Common myeloid progenitor, CD34-positive (primary cell): ENCODE data around the gene ADGRA1.

Source experiments
- CTCF ChIA-PET: fragments of 350-600 bp; sonication (Branson Sonifier 250); formaldehyde crosslinking; loops from one replicate; lab custom pipeline; 2021; ENCODE audit warnings: antibody characterized with exemption; lab: Charles Lee
- POLR2A ChIA-PET: fragments of 350-600 bp; sonication (Branson Sonifier 250); formaldehyde crosslinking; loops from one replicate; lab custom pipeline; 2021; ENCODE audit warnings: antibody characterized with exemption; lab: Charles Lee
- DNase-seq, 3 donors: peaks; one replicate each; pipeline versions ENCODE4 v3.0.0 to v3.0.0-alpha.2; 2013
- H3K27ac ChIP-seq, 2 experiments: 1 replicate in 1 of 2; 2 replicates in 1 of 2; pipeline ENCODE4 v1.7.0; 2013; ENCODE audit warnings: inconsistent platforms in 2 of 2, low read length in 2 of 2, mild to moderate bottlenecking in 2 of 2, low read depth in 1 of 2, moderate library complexity in 1 of 2; ENCODE audit not compliant: severe bottlenecking in 2 of 2, insufficient read depth in 1 of 2, poor library complexity in 1 of 2
- H3K27me3 ChIP-seq, 5 experiments: replicated peaks in 2 of 5; 1 replicate in 3 of 5; 2 replicates in 2 of 5; pipeline versions ENCODE4 v1.6.1 to v1.7.0; 2013; ENCODE audit warnings: low read length in 4 of 5, mild to moderate bottlenecking in 2 of 5, moderate library complexity in 2 of 5, inconsistent platforms in 1 of 5; ENCODE audit not compliant: insufficient read depth in 5 of 5, control insufficient read depth in 4 of 5
- H3K36me3 ChIP-seq, 4 experiments: 1 replicate in 2 of 4; 2 replicates in 2 of 4; pipeline versions ENCODE4 v1.6.1 to v1.7.0; 2013; ENCODE audit warnings: low read length in 3 of 4, control low read depth in 1 of 4, mild to moderate bottlenecking in 1 of 4; ENCODE audit not compliant: control insufficient read depth in 4 of 4, insufficient read depth in 4 of 4
- H3K4me1 ChIP-seq, 4 experiments: 1 replicate in 3 of 4; 2 replicates in 1 of 4; pipeline versions ENCODE4 v1.6.1 to v1.7.1; 2013; ENCODE audit warnings: low read length in 3 of 4, mild to moderate bottlenecking in 3 of 4, control low read depth in 1 of 4, inconsistent platforms in 1 of 4, moderate library complexity in 1 of 4; ENCODE audit not compliant: control insufficient read depth in 4 of 4, insufficient read depth in 4 of 4; ENCODE audit errors: control extremely low read depth in 1 of 4
- H3K4me3 ChIP-seq, 7 experiments: 1 replicate in 4 of 7; 2 replicates in 3 of 7; pipeline versions ENCODE4 v1.5.1 to v1.7.0; 2013; ENCODE audit warnings: mild to moderate bottlenecking in 7 of 7, low read length in 6 of 7, moderate library complexity in 6 of 7, inconsistent platforms in 2 of 7, low read depth in 2 of 7, control low read depth in 1 of 7; ENCODE audit not compliant: insufficient read depth in 4 of 7, control insufficient read depth in 1 of 7; ENCODE audit errors: extremely low read depth in 1 of 7
- H3K9me3 ChIP-seq, 5 experiments: 1 replicate in 4 of 5; 2 replicates in 1 of 5; pipeline versions ENCODE4 v1.6.1 to v1.7.1; 2013; ENCODE audit warnings: low read length in 4 of 5, mild to moderate bottlenecking in 2 of 5, inconsistent platforms in 1 of 5, low read depth in 1 of 5, moderate library complexity in 1 of 5; ENCODE audit not compliant: control insufficient read depth in 4 of 5, insufficient read depth in 2 of 5; ENCODE audit errors: control extremely low read depth in 1 of 5
- WGBS: methylation state at CpG from one replicate; pipeline ENCODE4 v1.1.5; 2013; ENCODE audit not compliant: insufficient coverage; 5-methylcytosine and 5-hydroxymethylcytosine counted together

ADGRA1 gene

DNA sequence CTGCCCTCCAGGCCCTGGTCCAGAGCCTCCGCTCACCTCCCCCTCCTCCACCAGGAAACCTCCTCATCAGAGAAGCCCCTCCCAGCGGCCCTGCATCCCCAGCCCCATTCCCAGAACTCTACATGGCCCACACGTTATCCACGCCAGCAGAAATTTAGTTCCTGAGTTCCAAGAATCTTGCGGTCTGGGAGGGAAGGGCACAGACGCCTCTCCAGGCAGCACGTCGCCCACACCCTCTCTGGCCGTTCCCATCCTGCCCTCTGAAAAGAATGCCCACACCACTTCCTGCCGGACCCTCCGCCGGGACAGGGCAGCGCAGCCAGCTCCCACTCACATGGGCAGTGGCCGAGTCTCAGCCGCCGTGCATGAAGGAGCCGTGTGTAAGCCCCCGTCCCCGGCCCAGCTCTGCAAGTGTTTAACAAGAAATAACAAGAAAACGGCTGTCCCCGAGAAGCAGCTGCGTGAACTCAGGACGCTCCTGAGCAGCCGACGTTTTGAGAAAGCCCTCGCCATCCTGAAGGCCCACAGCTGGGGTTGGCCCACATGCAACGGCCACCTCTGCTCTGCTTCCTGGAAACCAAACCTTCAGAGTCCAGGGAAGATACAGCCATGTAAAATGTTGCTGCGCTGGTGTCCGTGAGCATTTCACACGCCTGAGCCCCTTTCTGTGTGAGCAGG lies 17.4 kb downstream of the ADGRA1 start:
- 90% methylated on average over 25 of the region's 30 CpGs for WGBS
- no peak overlapping the region for H3K27ac ChIP-seq
- peaks cover 0 to 83% (median 2%) of the 10 kb centered on the region in 5 experiments for H3K27me3 ChIP-seq
- no peaks in the 10 kb centered on the region for H3K36me3 ChIP-seq
- ChIA-PET CTCF (no interaction called here), POLR2A (no interaction called here)
- DNase-seq = no peak
- H3K4me1 ChIP-seq = peaks cover 0 to 10% (median 5%) of the 10 kb centered on the region in 4 experiments
- H3K4me3 ChIP-seq = no peak overlapping the region
- H3K9me3 ChIP-seq = peaks cover 0 to 31% (median 24%) of the 10 kb centered on the region in 5 experiments

DNA sequence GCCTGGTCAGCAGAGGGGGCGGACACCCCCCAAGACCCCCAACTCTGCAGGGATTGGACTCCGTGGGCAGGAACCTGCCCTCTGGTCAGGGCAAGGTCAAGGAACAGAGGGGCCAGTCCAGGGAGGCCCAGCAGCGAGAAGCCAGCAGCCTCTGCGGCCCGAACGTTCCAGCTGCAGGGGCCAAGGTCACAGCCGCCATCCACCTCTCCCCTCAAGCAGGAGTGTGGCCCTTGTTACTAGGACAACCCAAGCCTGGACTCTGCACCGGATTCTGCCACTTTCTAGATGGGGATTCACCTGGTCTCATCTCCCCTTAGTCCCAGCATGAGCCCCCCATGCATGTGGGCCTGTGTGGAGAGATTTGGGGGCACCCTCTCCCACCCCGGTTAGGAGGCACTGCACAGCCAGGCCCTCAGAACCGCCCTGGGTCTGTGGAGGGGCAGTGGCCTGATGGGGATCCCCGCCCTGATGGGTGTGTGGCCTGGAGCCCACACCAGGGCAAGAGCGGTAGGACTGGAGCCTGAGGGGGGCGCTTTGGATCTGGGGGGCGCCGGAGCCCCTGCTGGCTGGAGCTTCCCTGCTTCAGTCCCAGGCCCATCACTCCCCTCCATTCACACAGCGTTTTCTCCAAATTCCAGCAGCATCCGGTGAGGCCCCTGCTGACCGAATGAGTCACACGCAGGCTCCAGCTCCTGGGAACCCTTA lies 18.1 kb downstream of the ADGRA1 start:
- H3K4me1 ChIP-seq = peaks cover 0 to 10% (median 3%) of the 10 kb centered on the region in 4 experiments
- POLR2A ChIA-PET = no interaction called here
- no peak for DNase-seq
- no peak overlapping the region for H3K4me3 ChIP-seq
- WGBS = 95% methylated on average over 15 of the region's 19 CpGs
- peaks cover 0 to 31% (median 24%) of the 10 kb centered on the region in 5 experiments for H3K9me3 ChIP-seq
- CTCF ChIA-PET = no interaction called here
- no peak overlapping the region for H3K27ac ChIP-seq
- H3K27me3 ChIP-seq = peaks cover 0 to 79% (median 2%) of the 10 kb centered on the region in 5 experiments
- no peaks in the 10 kb centered on the region for H3K36me3 ChIP-seq

GRCh38 chr10:133106516-133106915 lies 18.8 kb downstream of the ADGRA1 start:
- peaks cover 0 to 6% (median 1%) of the 10 kb centered on the region in 4 experiments for H3K4me1 ChIP-seq

DNA sequence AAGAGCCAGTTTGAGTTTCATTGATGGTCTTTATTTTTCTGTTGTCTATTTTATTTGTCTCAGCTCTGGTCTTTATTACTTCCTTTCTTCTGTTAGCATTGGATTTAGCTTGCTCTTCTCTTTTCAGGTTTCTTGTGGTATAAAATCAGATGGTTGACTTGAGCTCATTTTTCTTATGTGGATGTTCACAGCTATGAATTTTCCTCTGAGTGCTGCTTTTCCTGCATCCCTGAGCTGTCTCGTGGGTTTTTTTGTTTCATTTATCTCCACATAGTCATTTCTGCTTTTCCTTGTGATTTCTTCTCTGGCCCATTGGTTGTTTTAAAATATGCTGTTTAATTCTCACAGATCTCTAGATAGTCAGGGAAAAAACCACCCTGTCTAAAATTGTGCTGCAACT lies 19.7 kb downstream of the ADGRA1 start:
- Histone ChIP-seq H3K9me3 (peaks cover 0 to 31% (median 28%) of the 10 kb centered on the region in 5 experiments), H3K27me3 (peaks cover 0 to 63% (median 1%) of the 10 kb centered on the region in 5 experiments), H3K4me1 (peaks cover 0 to 6% (median 1%) of the 10 kb centered on the region in 4 experiments), H3K36me3 (no peaks in the 10 kb centered on the region), H3K4me3 (no peak overlapping the region), H3K27ac (no peak overlapping the region)
- ChIA-PET CTCF (no interaction called here), POLR2A (no interaction called here)
- WGBS = 100% methylated on average over 1 of the region's 1 CpG
- no peak for DNase-seq

More at GRCh38 chr10:133106516-133106915, 18.8 kb downstream of the ADGRA1 start:
- 97% methylated on average over 18 of the region's 18 CpGs for WGBS
- Histone ChIP-seq H3K27me3 (peaks cover 0 to 72% (median 1%) of the 10 kb centered on the region in 5 experiments), H3K4me3 (no peak overlapping the region), H3K36me3 (no peaks in the 10 kb centered on the region), H3K27ac (no peak overlapping the region), H3K9me3 (peaks cover 0 to 31% (median 24%) of the 10 kb centered on the region in 5 experiments)
- ChIA-PET POLR2A (no interaction called here), CTCF (no interaction called here)
- no peak for DNase-seq

- Histone ChIP-seq H3K27me3 (peaks cover 0 to 41% (median 1%) of the 10 kb centered on the region in 5 experiments), H3K36me3 (no peaks in the 10 kb centered on the region), H3K27ac (no peak overlapping the region), H3K9me3 (peaks cover 0 to 31% (median 28%) of the 10 kb centered on the region in 5 experiments), H3K4me3 (no peak overlapping the region), H3K4me1 (peaks cover 0 to 3% (median 0%) of the 10 kb centered on the region in 4 experiments)
- DNase-seq = no peak
- ChIA-PET POLR2A (no interaction called here), CTCF (no interaction called here)
- 71% methylated on average over 11 of the region's 11 CpGs for WGBS
These were observed 22.0 kb downstream of the ADGRA1 start for GRCh38 chr10:133109711-133110110.

DNA sequence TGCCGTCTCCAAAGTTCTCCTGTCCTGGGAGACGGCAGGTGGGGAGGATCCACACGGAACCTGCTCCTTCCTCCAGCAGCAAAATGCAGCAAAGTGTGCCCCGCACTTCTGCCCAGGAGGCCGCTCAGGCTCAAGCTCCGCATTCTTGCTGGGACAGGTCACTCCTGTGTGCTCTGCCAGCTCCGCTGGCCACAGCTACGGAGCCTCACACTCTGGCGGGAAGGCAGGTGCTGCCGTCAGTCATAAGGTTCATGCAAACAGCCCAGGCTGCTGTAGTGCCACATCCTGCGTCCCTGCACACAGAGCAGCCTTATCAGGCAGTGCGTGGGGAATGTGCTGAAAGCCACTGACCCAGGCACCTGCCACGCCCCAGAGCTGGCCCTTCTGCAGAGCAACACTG lies 22.4 kb downstream of the ADGRA1 start:
- ChIA-PET CTCF (no interaction called here), POLR2A (no interaction called here)
- no peak for DNase-seq

More for the DNA sequence above, 22.4 kb downstream of the ADGRA1 start:
- peaks cover 0 to 37% (median 1%) of the 10 kb centered on the region in 5 experiments for H3K27me3 ChIP-seq
- H3K27ac ChIP-seq = no peak overlapping the region
- 67% methylated on average over 13 of the region's 13 CpGs for WGBS
- no peak overlapping the region for H3K4me3 ChIP-seq
- no peaks in the 10 kb centered on the region for H3K36me3 ChIP-seq
- peaks cover 0 to 31% (median 28%) of the 10 kb centered on the region in 5 experiments for H3K9me3 ChIP-seq
- peaks cover 0 to 3% (median 0%) of the 10 kb centered on the region in 4 experiments for H3K4me1 ChIP-seq
